HG03354 (cell line): Measurements from ENCODE around the gene NBDY.
"Not testable (repeated sequence)": the region's sequence is repeated elsewhere in the genome, so short reads cannot be mapped to it uniquely, and the experiment has no call there.

ENCODE experiments used
- ATAC-seq: cut with Tn5 transposase; IDR thresholded peaks from one replicate; pipeline ENCODE4 v1.9.1; 2021; ENCODE audit warnings: mild to moderate bottlenecking; ENCODE audit not compliant: unreplicated experiment, poor library complexity, severe bottlenecking

NBDY gene

DNA sequence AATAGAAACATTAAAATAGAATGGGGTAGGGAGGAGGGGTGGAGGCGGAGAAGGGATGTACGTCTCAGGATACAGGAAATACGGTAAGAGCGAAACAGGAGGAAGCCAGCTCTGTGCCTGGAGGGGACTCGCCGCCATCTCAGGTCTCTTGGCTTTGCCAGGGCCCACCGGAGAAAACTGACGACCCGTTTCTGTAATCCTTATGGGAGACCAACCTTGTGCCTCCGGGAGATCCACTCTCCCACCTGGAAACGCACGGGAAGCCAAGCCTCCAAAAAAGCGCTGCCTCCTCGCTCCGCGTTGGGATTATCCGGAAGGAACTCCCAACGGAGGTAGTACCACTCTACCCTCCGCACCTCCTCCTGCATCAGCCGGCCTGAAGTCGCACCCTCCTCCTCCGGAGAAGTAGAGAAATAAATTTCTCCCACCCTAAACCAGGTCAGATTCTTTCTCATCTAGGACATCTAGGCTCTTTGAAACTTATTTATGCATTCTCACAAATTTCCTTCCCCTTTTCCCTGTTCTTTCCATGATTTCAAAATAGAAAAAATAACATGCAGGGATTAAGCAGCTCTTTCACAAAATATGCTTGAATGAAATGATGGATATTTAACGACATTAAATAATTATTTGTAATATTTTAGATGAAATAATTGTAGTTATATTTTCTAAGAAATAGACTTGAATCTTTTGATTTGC lies at the start of gene NBDY:
Gene NBDY (plus strand): TSS at position 92 of the 699 bp plus-strand sequence. CDS start 111 bp downstream, at position 203.
- ATAC-seq = peak; percentile 73

DNA sequence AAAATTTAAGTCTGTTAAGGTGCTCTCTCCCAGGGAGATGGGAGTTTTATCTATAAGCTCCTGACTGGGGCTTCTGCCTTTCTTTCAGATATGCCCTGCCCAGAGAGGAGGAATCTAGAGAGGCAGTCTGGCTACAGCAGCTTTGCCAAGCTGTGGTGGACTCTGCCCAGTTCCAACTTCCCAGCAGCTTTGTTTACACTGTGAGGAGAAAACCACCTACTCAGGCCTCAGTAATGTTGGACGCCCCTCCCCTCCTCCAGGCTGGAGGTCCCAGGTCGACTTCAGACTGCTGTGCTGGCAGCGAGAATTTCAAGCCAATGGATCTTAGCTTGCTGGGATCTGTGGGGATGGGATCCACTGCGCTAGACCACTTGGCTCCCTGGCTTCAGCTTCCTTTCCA lies 24.5 kb upstream of the NBDY start:
- not testable (repeated sequence) for ATAC-seq

- no peak for ATAC-seq
These were observed 2.4 kb upstream of the NBDY start for GRCh38 chrX:56726605-56727004.

GRCh38 chrX:56727531-56727930 lies 1.5 kb upstream of the NBDY start:
- ATAC-seq = no peak

DNA sequence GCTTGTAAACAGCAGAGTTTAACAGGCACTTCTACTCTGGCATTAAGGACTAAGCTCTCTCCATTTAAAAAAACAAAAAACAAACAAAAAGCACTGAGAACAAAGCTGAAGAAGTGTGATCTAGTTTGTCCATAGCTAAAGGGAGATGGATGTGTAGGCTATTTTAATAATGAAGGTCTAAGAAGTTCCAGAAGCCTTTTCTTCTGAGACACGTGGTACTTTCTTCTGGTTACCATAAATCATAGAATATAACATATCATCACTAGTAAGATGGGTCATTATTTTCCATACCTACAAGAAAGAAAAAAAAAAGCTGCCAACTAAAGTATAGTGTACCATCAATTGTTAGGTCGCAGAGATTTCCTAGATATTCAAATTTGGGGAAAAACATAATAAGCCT lies 722 bp upstream of the NBDY start:
- no peak for ATAC-seq

DNA sequence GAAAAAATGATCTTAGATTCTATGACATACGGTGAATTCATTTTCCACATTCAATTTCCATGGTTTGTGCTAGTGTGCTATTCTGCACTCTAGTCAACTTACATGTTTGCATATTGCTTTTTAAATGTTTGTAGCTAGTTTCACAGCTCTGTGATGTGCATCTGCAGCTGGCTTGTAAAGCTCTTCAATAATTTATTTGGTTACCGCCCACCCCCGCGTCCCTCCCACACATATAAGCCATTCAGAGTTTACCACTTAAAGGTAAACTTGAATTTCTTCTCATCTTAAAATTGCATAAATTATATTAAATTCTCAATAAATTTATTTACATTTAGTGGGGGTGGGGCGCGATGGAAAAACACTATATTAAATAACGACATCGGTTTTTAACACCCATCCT lies 291 bp upstream of the NBDY start:
- ATAC-seq = peak; percentile 60

DNA sequence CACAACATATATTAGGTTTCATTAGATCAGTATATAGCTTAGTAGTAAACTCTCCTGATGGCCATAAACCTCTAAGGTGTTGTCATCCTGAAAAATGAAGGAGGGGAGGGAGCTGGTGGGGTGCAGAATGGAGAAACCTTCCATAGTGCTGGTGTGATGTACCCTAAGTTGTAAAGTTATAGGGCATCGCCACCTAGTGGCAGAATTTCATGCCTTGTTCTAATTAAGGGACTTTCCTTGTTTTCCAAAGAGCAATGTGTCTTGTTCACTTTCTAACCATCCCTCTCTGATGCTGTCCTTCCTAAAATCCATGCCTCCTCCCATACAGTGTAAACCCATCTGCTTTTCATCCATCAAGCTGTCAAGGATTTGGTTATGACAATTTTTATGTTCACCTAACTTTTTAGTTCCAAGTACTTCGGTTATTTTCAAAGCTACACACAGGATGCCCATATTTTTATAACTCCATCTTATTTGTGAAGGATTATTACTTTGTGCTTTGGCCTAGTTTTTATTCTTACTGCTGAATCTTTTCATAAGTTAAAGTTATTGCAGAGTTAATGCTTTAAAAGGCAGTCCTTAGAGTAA lies 4.5 kb downstream of the NBDY start:
- peak; percentile 52 for ATAC-seq

- no peak for ATAC-seq
These were observed 7.2 kb downstream of the NBDY start for GRCh38 chrX:56736219-56736618.

- no peak for ATAC-seq
These were observed 9.6 kb downstream of the NBDY start for GRCh38 chrX:56738670-56739069.

GRCh38 chrX:56744996-56745395 lies 16.0 kb downstream of the NBDY start:
- ATAC-seq = no peak

DNA sequence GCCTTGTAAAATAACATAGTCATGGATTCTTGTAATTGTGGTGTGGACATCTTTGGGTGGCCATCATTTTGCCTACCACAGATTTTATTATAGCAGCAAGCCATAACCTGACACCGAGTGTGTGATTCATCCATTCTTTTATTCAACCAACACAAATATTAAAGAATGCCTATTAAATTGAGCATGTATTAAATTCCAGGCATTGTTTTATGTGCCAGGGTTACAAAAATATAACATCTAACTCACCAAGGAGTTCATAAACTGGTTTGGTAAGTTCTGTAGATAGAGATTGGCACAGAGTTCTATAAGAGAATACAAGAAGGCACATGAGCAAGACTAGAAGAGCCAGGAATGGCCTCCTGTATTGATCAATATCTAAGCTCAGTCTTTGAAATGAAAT lies 18.0 kb downstream of the NBDY start:
- ATAC-seq = no peak

- no peak for ATAC-seq
These were observed 22.0 kb downstream of the NBDY start for GRCh38 chrX:56751071-56751470.

DNA sequence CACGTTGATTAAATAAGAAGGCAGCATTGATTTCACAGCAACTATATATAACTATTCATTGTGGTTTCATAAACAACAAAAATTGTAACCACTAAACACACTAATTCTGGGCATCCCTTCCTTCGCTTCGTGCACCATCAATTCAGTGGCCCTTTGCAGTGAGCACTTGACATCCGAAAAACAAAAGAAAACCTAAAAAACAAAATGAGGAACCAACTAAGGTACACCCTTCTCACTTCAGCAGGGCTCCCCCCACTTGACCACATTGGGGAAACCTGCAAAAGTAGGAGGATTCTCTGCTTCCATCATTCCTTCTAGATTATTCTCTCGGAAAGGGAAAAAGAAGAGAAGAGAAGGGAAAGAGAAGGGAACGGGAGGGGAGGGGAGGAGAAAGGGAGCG lies 28.3 kb downstream of the NBDY start:
- ATAC-seq = peak; percentile 53

GRCh38 chrX:56758456-56758855 lies 29.4 kb downstream of the NBDY start:
- ATAC-seq = no peak

- ATAC-seq = no peak
These were observed 30.8 kb downstream of the NBDY start for GRCh38 chrX:56759736-56760409.

- not testable (repeated sequence) for ATAC-seq
These were observed 31.5 kb downstream of the NBDY start for GRCh38 chrX:56760410-56761124.

DNA sequence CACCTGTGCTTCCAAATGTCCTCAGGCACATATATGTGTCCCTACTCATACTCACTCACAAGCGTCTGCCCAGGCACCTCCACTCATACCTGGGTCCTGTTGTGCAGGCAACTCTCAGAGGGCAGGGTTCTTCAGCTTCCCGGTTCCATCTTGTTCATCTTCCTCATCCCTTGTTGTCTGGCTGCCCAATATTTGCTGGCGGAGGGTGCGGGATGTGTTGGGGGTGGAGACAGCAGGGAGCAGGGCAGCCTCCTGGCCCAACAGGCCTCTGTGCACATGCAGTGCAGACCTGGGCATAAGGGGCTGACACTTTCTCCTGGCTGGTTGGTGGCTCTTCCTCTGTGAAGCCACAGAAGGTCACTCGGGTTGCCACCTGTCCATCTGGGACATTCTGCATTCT lies 32.1 kb downstream of the NBDY start:
- ATAC-seq = no peak

- no peak for ATAC-seq
These were observed 33.2 kb downstream of the NBDY start for GRCh38 chrX:56762220-56762619.

- ATAC-seq = no peak
These were observed 33.9 kb downstream of the NBDY start for GRCh38 chrX:56762707-56763555.
